ENCODE data around the gene SYNDIG1. TPM values are rescaled to one million over a fixed set of nuclear protein-coding genes. Genes with fewer than 3 reads are reported as not detected.

SYNDIG1 gene
- total and polyA plus RNA-seq, 5 donors from 2014 or later, result not detected

DNA sequence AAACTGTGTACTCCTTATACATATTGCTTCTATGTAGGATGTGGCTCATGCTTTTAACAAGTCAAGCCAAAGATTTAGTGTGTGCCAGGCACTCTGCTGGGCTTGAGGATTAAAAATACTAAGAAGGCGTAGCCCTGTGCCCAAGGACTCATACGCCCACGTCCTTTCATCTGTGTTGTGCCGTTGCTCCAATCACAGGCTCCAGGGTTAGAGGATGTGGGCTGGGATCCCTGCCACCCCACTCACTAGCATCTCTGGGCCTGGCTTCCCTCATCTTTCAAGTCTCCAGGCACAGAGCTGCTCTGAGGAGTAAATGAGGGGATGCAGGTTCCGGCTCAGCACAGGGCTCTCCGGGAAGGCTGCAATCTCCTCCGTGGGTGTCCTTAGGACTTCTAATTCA lies 214.2 kb downstream of the SYNDIG1 start:
- no peaks in the 10 kb centered on the region for H3K36me3 ChIP-seq (ENCODE audit: control insufficient read depth, insufficient read depth, low read length)
- DNase-seq, result no peak

DNA sequence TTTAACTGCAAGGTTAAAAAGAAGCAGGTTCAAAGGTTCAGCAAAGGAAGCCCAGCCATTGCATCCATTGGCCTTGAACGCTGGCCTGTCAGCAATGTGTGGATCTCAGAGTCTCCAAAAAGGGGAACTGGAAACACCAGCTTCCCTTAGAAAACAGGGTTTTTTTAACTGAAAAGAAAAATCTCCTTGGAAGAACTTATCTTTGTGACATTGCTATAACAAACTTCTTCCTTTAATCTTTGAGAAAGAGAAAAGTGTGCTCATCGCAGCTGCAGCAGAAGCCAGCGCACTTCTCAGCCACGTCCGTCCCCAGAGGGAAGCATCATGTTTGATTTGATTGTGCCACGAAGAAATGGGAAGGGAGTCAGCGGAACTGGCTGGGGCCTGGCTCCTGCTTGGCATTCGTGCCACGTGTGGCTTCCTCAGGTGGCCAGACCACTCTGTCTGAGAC lies 215.0 kb downstream of the SYNDIG1 start:
- Mint-ChIP-seq H3K36me3 (no peaks in the 10 kb centered on the region), H3K27ac (no peak overlapping the region), H3K27me3 (peaks cover 4% of the 10 kb centered on the region), H3K9me3 (peaks cover 0 to 2% (median 0%) of the 10 kb centered on the region in 7 donors), H3K4me3 (no peak overlapping the region), H3K4me1 (no peaks in the 10 kb centered on the region)
- no peaks in the 10 kb centered on the region for H3K9me3 ChIP-seq (ENCODE audit: control insufficient read depth in 2 of 2, low read length in 2 of 2)
- DNase-seq (no peak), ATAC-seq (ENCODE audit: low read depth in 2 of 2) (no peak)
- no peak overlapping the region for H3K4me3 ChIP-seq (ENCODE audit: low read depth, low read length)
- no peak overlapping the region for H3K27ac ChIP-seq (ENCODE audit: insufficient read depth, low read length, poor library complexity, severe bottlenecking)
- no peaks in the 10 kb centered on the region for H3K4me1 ChIP-seq (ENCODE audit: control insufficient read depth, insufficient read depth, low read length, poor library complexity, severe bottlenecking)
- no peaks in the 10 kb centered on the region for H3K36me3 ChIP-seq (ENCODE audit: control insufficient read depth, insufficient read depth, low read length)
- H3K27me3 ChIP-seq (ENCODE audit: control insufficient read depth, insufficient read depth, low read length), result no peaks in the 10 kb centered on the region

More for the DNA sequence above, 214.2 kb downstream of the SYNDIG1 start:
- Histone ChIP-seq H3K27ac (ENCODE audit: insufficient read depth, low read length, poor library complexity, severe bottlenecking) (no peak overlapping the region), H3K9me3 (ENCODE audit: control insufficient read depth in 2 of 2, low read length in 2 of 2) (no peaks in the 10 kb centered on the region), H3K27me3 (ENCODE audit: control insufficient read depth, insufficient read depth, low read length) (no peaks in the 10 kb centered on the region), H3K4me3 (ENCODE audit: low read depth, low read length) (no peak overlapping the region), H3K4me1 (ENCODE audit: control insufficient read depth, insufficient read depth, low read length, poor library complexity, severe bottlenecking) (no peaks in the 10 kb centered on the region)
- no peaks in the 10 kb centered on the region for H3K4me1 Mint-ChIP-seq
- no peak overlapping the region for H3K4me3 Mint-ChIP-seq
- ATAC-seq (ENCODE audit: low read depth in 2 of 2), result no peak
- no peaks in the 10 kb centered on the region for H3K36me3 Mint-ChIP-seq
- H3K27ac Mint-ChIP-seq, result no peak overlapping the region
- H3K27me3 Mint-ChIP-seq, result no peaks in the 10 kb centered on the region
- H3K9me3 Mint-ChIP-seq, result peaks cover 0 to 2% (median 0%) of the 10 kb centered on the region in 7 donors

DNA sequence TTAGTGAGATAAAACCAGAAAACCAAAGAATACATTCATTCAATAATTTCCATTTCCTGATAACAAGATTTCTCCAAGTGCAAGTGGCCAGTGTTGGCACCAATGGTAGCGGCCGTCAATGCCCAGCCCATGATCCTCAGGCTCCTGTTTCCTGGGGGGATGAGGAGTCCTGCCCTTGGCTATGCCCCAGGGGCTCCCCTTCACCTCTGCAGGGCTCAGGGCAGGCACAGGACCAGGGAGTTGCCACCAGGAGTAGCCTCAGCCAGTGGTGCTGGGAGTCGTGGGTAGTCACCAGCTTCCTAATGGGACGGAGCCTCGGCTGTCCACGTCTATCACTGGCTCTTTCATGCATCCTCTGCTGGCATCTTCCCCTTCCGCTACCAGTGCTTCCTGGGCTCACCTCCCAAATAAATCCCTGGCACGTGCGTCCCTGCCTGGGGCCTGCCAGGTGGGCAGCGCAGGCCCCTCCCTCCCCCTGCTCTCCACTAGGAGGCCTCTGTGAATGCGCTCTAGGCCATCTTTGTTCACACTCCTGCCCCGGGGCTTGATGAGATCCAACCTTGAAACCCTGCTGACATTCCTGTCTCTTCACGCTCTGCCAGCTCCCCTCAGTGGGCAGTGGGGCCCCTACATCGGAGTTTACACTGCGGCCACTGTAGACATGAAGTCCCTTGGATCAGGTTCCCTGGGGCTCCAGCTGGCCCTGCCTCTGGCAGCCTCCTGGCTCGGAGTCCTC lies 215.7 kb downstream of the SYNDIG1 start:
- Mint-ChIP-seq H3K36me3 (no peaks in the 10 kb centered on the region), H3K4me3 (no peak overlapping the region), H3K27me3 (peaks cover 4% of the 10 kb centered on the region), H3K9me3 (peaks cover 0 to 2% (median 0%) of the 10 kb centered on the region in 7 donors), H3K4me1 (no peaks in the 10 kb centered on the region), H3K27ac (no peak overlapping the region)
- Histone ChIP-seq H3K9me3 (ENCODE audit: control insufficient read depth in 2 of 2, low read length in 2 of 2) (no peaks in the 10 kb centered on the region), H3K36me3 (ENCODE audit: control insufficient read depth, insufficient read depth, low read length) (no peaks in the 10 kb centered on the region), H3K27ac (ENCODE audit: insufficient read depth, low read length, poor library complexity, severe bottlenecking) (no peak overlapping the region), H3K4me3 (ENCODE audit: low read depth, low read length) (no peak overlapping the region), H3K27me3 (ENCODE audit: control insufficient read depth, insufficient read depth, low read length) (no peaks in the 10 kb centered on the region), H3K4me1 (ENCODE audit: control insufficient read depth, insufficient read depth, low read length, poor library complexity, severe bottlenecking) (no peaks in the 10 kb centered on the region)
- ATAC-seq (ENCODE audit: low read depth in 2 of 2) (no peak), DNase-seq (no peak)

DNA sequence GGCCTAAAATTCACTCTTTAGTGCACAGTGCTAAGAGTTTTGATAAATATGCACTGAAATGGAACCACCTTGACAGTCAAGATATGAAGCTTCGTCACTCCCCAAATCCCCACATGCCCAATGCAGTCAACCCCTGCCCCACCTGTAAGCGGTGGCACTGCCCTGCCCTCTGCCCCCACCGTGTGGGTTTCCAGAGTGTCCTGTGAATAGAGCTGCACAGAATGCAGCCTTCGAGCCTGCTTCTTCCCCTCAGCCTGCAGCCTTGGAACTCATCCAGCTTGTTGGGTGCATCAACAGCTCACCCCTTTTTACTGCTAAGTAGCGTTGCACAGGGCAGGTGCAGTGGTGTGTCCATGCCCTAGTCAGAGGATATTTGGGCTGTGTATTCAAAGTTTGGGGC lies 216.3 kb downstream of the SYNDIG1 start:
- H3K4me3 ChIP-seq (ENCODE audit: low read depth, low read length), result no peak overlapping the region
- no peak overlapping the region for H3K27ac Mint-ChIP-seq
- H3K27me3 ChIP-seq (ENCODE audit: control insufficient read depth, insufficient read depth, low read length), result no peaks in the 10 kb centered on the region
- no peak overlapping the region for H3K4me3 Mint-ChIP-seq
- DNase-seq, result no peak
- H3K36me3 Mint-ChIP-seq, result no peaks in the 10 kb centered on the region
- no peaks in the 10 kb centered on the region for H3K4me1 ChIP-seq (ENCODE audit: control insufficient read depth, insufficient read depth, low read length, poor library complexity, severe bottlenecking)
- no peaks in the 10 kb centered on the region for H3K4me1 Mint-ChIP-seq
- peaks cover 0 to 2% (median 0%) of the 10 kb centered on the region in 7 donors for H3K9me3 Mint-ChIP-seq
- no peaks in the 10 kb centered on the region for H3K36me3 ChIP-seq (ENCODE audit: control insufficient read depth, insufficient read depth, low read length)
- H3K27ac ChIP-seq (ENCODE audit: insufficient read depth, low read length, poor library complexity, severe bottlenecking), result no peak overlapping the region
- no peaks in the 10 kb centered on the region for H3K9me3 ChIP-seq (ENCODE audit: control insufficient read depth in 2 of 2, low read length in 2 of 2)
- ATAC-seq (ENCODE audit: low read depth in 2 of 2), result no peak
- H3K27me3 Mint-ChIP-seq, result peaks cover 4% of the 10 kb centered on the region

DNA sequence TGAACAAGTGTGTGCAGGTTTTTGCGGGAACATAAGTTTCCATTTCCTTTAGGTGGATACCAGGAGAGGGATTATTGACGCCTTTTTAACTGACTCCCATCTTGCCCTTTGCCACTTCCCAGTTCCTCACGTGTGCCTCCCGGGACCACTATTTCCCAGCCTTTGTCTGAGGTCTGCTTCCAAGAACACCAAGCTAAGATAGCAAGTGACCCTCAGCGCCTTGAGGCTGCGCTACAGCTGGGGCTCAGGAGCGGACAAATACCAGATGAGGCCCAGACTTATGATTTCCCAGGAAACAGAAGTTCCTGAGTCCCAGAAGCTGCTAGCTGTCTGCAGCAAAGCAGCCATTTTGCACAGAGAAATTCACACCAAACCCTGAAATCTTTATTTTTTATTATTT lies 216.7 kb downstream of the SYNDIG1 start:
- H3K27me3 Mint-ChIP-seq, result peaks cover 4% of the 10 kb centered on the region
- no peak for DNase-seq
- no peak overlapping the region for H3K4me3 Mint-ChIP-seq
- Histone ChIP-seq H3K27me3 (ENCODE audit: control insufficient read depth, insufficient read depth, low read length) (no peaks in the 10 kb centered on the region), H3K36me3 (ENCODE audit: control insufficient read depth, insufficient read depth, low read length) (no peaks in the 10 kb centered on the region), H3K9me3 (ENCODE audit: control insufficient read depth in 2 of 2, low read length in 2 of 2) (no peaks in the 10 kb centered on the region), H3K4me3 (ENCODE audit: low read depth, low read length) (no peak overlapping the region), H3K4me1 (ENCODE audit: control insufficient read depth, insufficient read depth, low read length, poor library complexity, severe bottlenecking) (no peaks in the 10 kb centered on the region), H3K27ac (ENCODE audit: insufficient read depth, low read length, poor library complexity, severe bottlenecking) (no peak overlapping the region)
- no peaks in the 10 kb centered on the region for H3K36me3 Mint-ChIP-seq
- no peak overlapping the region for H3K27ac Mint-ChIP-seq
- H3K4me1 Mint-ChIP-seq, result no peaks in the 10 kb centered on the region
- peaks cover 0 to 2% (median 0%) of the 10 kb centered on the region in 7 donors for H3K9me3 Mint-ChIP-seq
- no peak for ATAC-seq (ENCODE audit: low read depth in 2 of 2)

DNA sequence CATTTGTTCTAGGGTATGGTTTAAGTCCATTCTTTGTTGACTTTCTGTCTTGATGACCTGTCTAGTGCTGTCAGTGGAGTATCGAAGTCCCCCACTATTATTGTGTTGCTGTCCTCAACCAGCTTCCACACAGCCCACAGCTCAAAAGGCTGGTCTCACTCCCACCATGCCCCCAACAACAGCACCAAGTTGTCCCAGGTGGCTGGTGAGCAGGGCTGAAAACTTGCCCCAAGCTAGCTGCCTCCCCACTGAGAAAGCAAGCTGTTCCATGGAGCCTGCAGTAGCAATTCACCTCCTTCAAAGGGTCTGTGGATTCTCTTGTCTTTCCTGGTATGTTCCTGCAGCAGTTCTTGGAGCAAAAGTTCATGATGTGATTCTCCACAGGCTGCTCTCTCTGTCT lies 221.0 kb downstream of the SYNDIG1 start:
- H3K4me1 Mint-ChIP-seq, result no peaks in the 10 kb centered on the region
- H3K9me3 ChIP-seq (ENCODE audit: control insufficient read depth in 2 of 2, low read length in 2 of 2), result no peaks in the 10 kb centered on the region
- H3K27me3 Mint-ChIP-seq, result peaks cover 4% of the 10 kb centered on the region
- ATAC-seq (ENCODE audit: low read depth in 2 of 2) (no peak), DNase-seq (no peak)
- H3K36me3 ChIP-seq (ENCODE audit: control insufficient read depth, insufficient read depth, low read length), result no peaks in the 10 kb centered on the region
- H3K4me1 ChIP-seq (ENCODE audit: control insufficient read depth, insufficient read depth, low read length, poor library complexity, severe bottlenecking), result no peaks in the 10 kb centered on the region
- no peak overlapping the region for H3K27ac Mint-ChIP-seq
- no peak overlapping the region for H3K27ac ChIP-seq (ENCODE audit: insufficient read depth, low read length, poor library complexity, severe bottlenecking)
- no peak overlapping the region for H3K4me3 Mint-ChIP-seq
- no peaks in the 10 kb centered on the region for H3K27me3 ChIP-seq (ENCODE audit: control insufficient read depth, insufficient read depth, low read length)
- no peaks in the 10 kb centered on the region for H3K36me3 Mint-ChIP-seq
- H3K4me3 ChIP-seq (ENCODE audit: low read depth, low read length), result no peak overlapping the region
- peaks cover 0 to 2% (median 0%) of the 10 kb centered on the region in 7 donors for H3K9me3 Mint-ChIP-seq

DNA sequence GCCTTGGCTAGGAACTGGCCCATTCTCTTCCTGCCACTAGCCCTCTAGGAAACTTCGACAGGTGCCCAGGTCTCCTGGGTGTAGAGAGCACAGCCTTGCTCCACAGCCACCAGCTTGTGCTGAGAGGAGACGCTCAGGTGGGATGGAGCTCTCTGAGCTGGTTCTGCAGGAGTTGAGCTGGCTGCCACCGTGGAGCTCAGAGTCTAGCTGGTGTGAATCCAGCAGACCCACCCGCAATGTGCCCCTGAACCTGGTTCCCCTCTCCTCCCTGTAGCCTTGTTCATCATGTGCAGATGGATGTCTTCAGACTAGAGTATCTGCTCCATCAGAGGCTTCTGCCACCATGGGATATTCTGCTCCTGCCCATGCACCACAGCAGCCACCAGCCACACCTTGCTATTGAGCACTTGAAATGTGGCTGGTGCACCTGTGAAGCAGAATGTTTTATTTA lies 222.5 kb downstream of the SYNDIG1 start:
- Mint-ChIP-seq H3K4me3 (no peak overlapping the region), H3K4me1 (no peaks in the 10 kb centered on the region), H3K27me3 (peaks cover 4% of the 10 kb centered on the region), H3K27ac (no peak overlapping the region), H3K9me3 (no peaks in the 10 kb centered on the region), H3K36me3 (no peaks in the 10 kb centered on the region)
- no peak for ATAC-seq (ENCODE audit: low read depth in 2 of 2)
- Histone ChIP-seq H3K4me1 (ENCODE audit: control insufficient read depth, insufficient read depth, low read length, poor library complexity, severe bottlenecking) (no peaks in the 10 kb centered on the region), H3K4me3 (ENCODE audit: low read depth, low read length) (no peak overlapping the region), H3K27ac (ENCODE audit: insufficient read depth, low read length, poor library complexity, severe bottlenecking) (no peak overlapping the region), H3K27me3 (ENCODE audit: control insufficient read depth, insufficient read depth, low read length) (no peaks in the 10 kb centered on the region), H3K36me3 (ENCODE audit: control insufficient read depth, insufficient read depth, low read length) (no peaks in the 10 kb centered on the region), H3K9me3 (ENCODE audit: control insufficient read depth in 2 of 2, low read length in 2 of 2) (no peaks in the 10 kb centered on the region)
- DNase-seq, result no peak

Data from CD4-positive, CD25-positive, alpha-beta regulatory T cell (primary cell).